Testis (tissue), 3 donors: ENCODE data around the gene GLRX. TPM values are rescaled to one million over a fixed set of nuclear protein-coding genes. Genes with fewer than 3 reads are reported as not detected.

Experiments
- DNase-seq: peaks from one replicate; pipeline ENCODE4 v3.0.0-alpha.2; 2019
- H3K27ac ChIP-seq, 2 donors: fragments of 200-600 bp; sonication (generic); one replicate each; pipeline ENCODE4 v1.5.1; 2019
- H3K27me3 ChIP-seq: fragments of 200-600 bp; sonication (generic); one replicate; pipeline ENCODE4 v1.5.1; 2019
- H3K36me3 ChIP-seq: fragments of 200-600 bp; sonication (generic); one replicate; pipeline ENCODE4 v1.5.1; 2017; ENCODE audit warnings: low read depth; ENCODE audit errors: missing control alignments
- H3K4me1 ChIP-seq: fragments of 200-600 bp; sonication (generic); one replicate; pipeline ENCODE4 v1.5.1; 2019
- H3K4me3 ChIP-seq, 2 donors: fragments of 200-600 bp; sonication (generic); one replicate each; pipeline ENCODE4 v1.5.1; 2017 to 2019
- H3K9me3 ChIP-seq: fragments of 200-600 bp; sonication (generic); one replicate; pipeline ENCODE4 v1.5.1; 2017
- CTCF ChIP-seq, 3 experiments: fragments of 450-650 bp in 2 of 3; fragments of 200-600 bp in 1 of 3; sonication (generic) in 1 of 3; IDR thresholded peaks; one replicate each; pipeline ENCODE4 v1.5.1; 2016 to 2019; ENCODE audit warnings: antibody characterized with exemption in 3 of 3, mild to moderate bottlenecking in 2 of 3, moderate library complexity in 1 of 3
- POLR2A ChIP-seq: fragments of 450-650 bp; IDR thresholded peaks from one replicate; pipeline ENCODE4 v1.6.1; 2017; ENCODE audit warnings: antibody characterized with exemption, mild to moderate bottlenecking, moderate library complexity
- WGBS, 2 donors: methylation state at CpG; one replicate each; pipeline ENCODE4 v1.1.5; 2018; 5-methylcytosine and 5-hydroxymethylcytosine counted together
- intact Hi-C: fragments of 100-400 bp; cut with DNase I; formaldehyde crosslinking; loops from one replicate; pipeline ENCODE4 v1.15.1; 2023; ENCODE audit warnings: low total_unique reads
- polyA plus RNA-seq: library from polyadenylated mRNA; stranded (reverse); fragments of 350-450 nt; fragmentation: Illumina TruSeq; extraction: RNeasy Lipid Tissue Mini Kit (QIAGEN cat#74804); gene quantifications from one replicate; pipeline ENCODE4 v1.2.3, GENCODE V29; 2014; ENCODE audit warnings: low read depth, low replicate concordance; ENCODE audit not compliant: insufficient read depth
- total RNA-seq, 2 donors: library from RNA; depleted of rRNA; stranded (reverse); fragments of >200 nt; gene quantifications; one replicate each; pipeline ENCODE4 v1.2.3, GENCODE V29; 2016

GLRX gene
- total and polyA plus RNA-seq, 3 donors from 2014 or later, result 4.5 to 15.0 (median 5.4) TPM

- Histone ChIP-seq H3K4me1 (peaks cover 20% of the 10 kb centered on the region), H3K27ac (peak overlapping the region; percentile 61 to 83), H3K9me3 (no peaks in the 10 kb centered on the region), H3K4me3 (peak overlapping the region in 1 of 2 donors; percentile 81), H3K36me3 (no peaks in the 10 kb centered on the region), H3K27me3 (no peaks in the 10 kb centered on the region)
- 28 to 41% methylated on average over 7 of the region's 7 CpGs for WGBS, 2 donors
- DNase-seq, result no peak
- no peak for TF ChIP-seq POLR2A
- TF ChIP-seq CTCF (IDR thresholded peaks at IDR 0.05), result no peak
- intact Hi-C loops, result no loop called here
These were observed 752 bp upstream of the GLRX start for GRCh38 chr5:95823218-95823737.

- Histone ChIP-seq H3K27ac (peak overlapping the region; percentile 61 to 83), H3K36me3 (no peaks in the 10 kb centered on the region), H3K4me1 (peaks cover 20% of the 10 kb centered on the region), H3K27me3 (no peaks in the 10 kb centered on the region), H3K4me3 (peak overlapping the region; percentile 58 to 81), H3K9me3 (no peaks in the 10 kb centered on the region)
- WGBS, 2 donors, result 0 to 1% methylated on average over 10 to 19 of the region's 19 CpGs
- TF ChIP-seq CTCF (IDR thresholded peaks at IDR 0.05) (no peak), POLR2A (no peak)
- DNase-seq, result peak; percentile 74
- intact Hi-C loops, result no loop called here
These were observed 434 bp downstream of the GLRX start for GRCh38 chr5:95822043-95822541.

- Histone ChIP-seq H3K36me3 (no peaks in the 10 kb centered on the region), H3K27ac (peak overlapping the region; percentile 61 to 83), H3K27me3 (no peaks in the 10 kb centered on the region), H3K4me1 (peaks cover 20% of the 10 kb centered on the region), H3K9me3 (no peaks in the 10 kb centered on the region), H3K4me3 (peak overlapping the region; percentile 58 to 81)
- WGBS, 2 donors, result 56 to 62% methylated on average over 9 of the region's 9 CpGs
- intact Hi-C loops, result no loop called here
- DNase-seq, result no peak
- TF ChIP-seq CTCF (IDR thresholded peaks at IDR 0.05), result no peak
- no peak for TF ChIP-seq POLR2A
These were observed 1.2 kb downstream of the GLRX start for GRCh38 chr5:95821110-95822021.

- DNase-seq, result no peak
- 82 to 83% methylated on average over 14 of the region's 14 CpGs for WGBS, 2 donors
- H3K4me3 ChIP-seq, result no peak overlapping the region
- no peaks in the 10 kb centered on the region for H3K27me3 ChIP-seq
- intact Hi-C loops, result no loop called here
- no peak overlapping the region for H3K27ac ChIP-seq
- H3K4me1 ChIP-seq, result peaks cover 15% of the 10 kb centered on the region
- no peaks in the 10 kb centered on the region for H3K36me3 ChIP-seq
- TF ChIP-seq POLR2A (no peak), CTCF (IDR thresholded peaks at IDR 0.05) (no peak)
- H3K9me3 ChIP-seq, result no peaks in the 10 kb centered on the region
These were observed 4.1 kb downstream of the GLRX start for GRCh38 chr5:95818181-95819147.
